GM03348 (cell line): ENCODE results near the gene WNT1.

Source experiments
- DNase-seq: peaks from one replicate; pipeline ENCODE4 v3.0.0; 2012; ENCODE audit warnings: low spot score

WNT1 gene

DNA sequence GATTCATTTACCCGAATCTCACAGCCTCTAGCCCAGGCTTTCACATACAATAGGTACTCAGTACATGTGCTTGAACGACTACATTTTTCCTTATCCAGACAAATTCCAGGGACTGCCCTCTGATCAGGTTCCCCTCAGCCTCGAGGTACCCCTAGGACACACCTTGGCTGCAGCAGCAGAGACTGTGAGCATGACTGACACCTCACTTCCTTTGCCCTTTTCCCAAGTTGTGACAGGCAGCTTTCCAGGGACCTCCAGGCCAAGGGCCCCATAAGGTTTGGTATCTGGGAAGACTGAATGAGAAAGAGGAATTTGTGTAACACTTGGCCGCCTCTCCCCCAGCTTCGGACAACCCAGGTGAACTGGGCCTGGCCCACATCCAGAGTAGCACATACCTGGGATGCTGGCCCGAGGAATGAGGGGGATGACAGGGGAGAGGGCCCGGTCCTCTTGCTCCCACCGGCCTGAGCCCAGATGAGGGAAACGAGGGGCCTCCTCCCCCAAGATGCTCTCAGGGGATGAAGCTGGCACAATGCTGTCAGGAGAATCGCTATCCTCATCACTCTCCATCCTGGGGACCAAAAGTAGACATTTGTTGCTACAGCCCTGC is 50.6 kb downstream of the WNT1 start:
- no peak for DNase-seq

DNA sequence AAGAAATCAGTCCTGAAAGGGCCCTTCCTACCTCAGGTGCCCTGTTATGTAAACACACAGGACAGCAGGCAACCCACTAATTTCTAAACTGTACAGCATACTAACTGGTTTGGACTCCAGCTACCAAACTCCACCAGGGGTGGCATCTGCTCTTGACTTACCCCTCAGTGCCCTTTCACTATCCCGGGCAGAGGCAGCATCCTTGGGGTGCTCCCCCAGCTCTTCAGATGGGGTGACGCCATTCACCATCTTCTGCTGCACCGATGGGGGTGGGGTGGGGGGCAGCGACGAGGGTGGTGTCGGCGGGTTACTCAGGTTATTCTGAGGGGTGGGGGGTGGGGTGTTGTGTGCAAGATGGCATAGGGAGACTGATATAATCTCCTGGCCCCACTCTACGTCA is 52.0 kb downstream of the WNT1 start:
- DNase-seq = no peak

DNA sequence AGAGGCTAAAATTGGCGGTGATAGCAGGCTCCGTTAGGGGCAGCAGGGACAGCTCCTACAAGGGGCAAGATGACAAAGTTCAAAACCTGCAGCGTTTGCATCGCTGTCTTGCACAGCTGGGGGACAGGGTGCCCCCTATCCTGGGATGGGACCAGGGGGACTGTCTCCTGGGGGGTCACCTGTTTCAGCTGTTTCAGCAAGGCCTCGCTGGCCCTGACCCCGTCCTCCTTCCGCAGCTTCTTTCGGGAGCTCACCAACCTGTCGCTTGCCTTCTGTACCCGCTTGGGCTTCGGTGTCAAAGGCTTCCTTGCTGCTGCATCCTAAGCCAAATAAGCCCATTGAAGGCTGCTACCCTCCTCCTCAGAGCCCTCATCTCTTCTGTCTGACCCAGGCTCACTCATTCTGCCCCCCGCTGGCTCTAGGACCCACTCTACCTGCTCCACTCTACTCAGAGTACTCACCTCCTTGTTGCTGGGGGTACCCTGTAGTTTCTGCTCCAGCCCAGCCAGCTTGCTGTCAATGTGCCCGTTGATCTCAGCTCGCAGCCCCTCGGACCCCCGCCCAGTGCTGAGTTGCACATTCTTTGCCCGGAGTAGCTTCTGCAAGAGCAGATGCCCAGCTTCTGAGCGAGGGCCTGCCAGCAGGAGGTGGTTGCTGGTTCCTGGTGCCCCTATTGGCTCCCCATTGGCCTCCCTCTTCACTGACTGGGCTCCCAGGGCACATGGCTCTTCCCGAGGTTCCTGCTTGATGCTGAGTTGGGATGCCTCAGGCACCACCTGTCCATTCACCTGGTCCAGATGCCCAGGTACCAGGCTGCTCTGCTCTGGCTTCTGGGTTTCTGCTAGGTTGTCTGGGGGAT is 52.8 kb downstream of the WNT1 start:
- no peak for DNase-seq

DNA sequence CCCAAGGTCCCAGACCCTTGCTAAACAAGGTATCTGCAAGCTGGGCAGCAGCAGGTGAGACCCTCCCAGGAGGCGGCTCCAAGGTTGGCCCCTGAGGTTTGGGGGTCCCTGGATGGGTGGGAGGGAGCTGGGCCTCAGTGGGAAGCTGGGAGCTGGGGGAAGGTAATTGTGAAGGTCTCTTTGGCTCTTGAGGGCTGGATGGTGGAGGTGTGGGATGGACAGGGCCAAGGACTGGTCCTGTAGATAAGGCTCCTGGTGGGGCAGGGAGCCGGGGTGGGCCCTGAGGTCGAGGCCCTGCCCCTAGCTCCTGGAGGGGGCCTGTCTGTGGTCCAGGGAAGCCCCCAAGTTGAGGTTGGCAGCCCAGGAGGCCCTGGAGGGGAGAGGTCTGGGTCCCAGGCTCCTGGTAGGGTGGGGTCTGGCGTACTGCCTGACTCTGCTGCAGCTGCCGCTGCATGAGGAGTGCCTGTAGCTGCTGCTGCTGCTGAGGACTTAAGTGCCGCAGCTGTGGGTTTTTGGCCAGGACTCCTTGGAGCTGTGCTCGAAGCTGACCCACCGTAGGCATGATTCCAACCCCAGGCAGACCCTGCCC is 53.5 kb downstream of the WNT1 start:
- no peak for DNase-seq
